ENCODE data around the gene CSNK1D.

DNA sequence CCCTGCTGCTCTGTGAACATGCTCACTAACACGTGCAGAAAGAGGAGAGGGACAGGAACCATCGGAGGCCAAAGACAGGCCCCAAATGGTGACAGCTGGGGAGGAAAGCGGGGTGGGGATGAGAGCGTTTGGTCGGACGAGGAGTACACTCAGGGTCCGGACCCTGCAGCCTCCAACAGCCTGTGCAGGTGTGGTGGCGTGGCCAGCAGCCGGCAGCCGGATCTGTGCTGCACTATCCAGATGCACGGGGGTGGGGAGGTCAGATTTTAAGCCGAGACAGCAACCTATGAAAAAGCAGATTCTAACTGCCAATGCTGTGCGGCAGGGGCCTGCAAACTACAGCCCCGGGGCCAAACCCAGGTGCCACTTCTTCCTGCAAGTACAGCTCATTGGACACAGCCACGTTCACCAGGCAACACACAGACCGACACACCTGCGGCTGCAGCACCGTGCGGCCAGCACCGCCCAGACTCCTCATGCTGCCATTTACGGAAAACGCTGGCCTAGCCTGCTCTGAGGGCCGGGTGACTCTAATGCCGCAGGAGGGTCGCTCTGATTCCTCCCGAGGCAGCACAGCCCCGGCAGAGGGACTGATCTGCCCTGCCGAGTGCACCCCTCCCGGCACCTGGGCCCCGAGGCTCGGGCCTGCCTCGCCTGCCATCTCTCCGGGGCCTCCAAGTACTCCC is 23.5 kb downstream of the CSNK1D start:
- TF ChIP-seq EZH2 (IDR thresholded peaks at IDR 0.05; ENCODE audit: insufficient read depth, poor library complexity, severe bottlenecking), result no peak
- TF ChIP-seq EZH2phosphoT487 (IDR thresholded peaks at IDR 0.05; ENCODE audit: insufficient read depth, low read depth), result no peak

All from GM23248 (cell line).